NCI-H2196 (cell line): Measurements from ENCODE around the gene CDKAL1.
"Not testable (repeated sequence)": the region's sequence is repeated elsewhere in the genome, so short reads cannot be mapped to it uniquely, and the experiment has no call there.

Experiments used
- DNase-seq: peaks from one replicate; lab custom pipeline; 2025; ENCODE audit not compliant: unreplicated experiment; lab: John Stamatoyannopoulos, UW

The CDKAL1 gene

DNA sequence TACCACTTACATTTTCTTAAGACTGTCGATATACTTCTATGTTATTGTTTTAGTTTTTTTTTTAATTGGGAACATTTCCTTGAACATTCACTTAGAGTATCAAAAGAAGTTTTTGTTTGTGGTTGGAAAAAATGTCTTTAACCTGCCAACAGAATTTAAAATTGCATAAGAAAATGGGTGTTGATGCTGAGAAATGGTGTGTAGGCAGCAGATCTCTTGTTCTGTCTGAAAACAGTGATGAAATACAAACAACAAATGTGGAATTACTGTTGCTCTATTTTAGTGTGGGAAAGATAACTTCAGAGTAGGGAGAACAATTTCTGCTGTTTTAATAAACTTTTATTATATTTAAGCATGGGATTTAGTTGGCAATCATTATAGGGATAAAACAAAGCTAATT lies 293.5 kb downstream of the CDKAL1 start:
- no peak for DNase-seq

DNA sequence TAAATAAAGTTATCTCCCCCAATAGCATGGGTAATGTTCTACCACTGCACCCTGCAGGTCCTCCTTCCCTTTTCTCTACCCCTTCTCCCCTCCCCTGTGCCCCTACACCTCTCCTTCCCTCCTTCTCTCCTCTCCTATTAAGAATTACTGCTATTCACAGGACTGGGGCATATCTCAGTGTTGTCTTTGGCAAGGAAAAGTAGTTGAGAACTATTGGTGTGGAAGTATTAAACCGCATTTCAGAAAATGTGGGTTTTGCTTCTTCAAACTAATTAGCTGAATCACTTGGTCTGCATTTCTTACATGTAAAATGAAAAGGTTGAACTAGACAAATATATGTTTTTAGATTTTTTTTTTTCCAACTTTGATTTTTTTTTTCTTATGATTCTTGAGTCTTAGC lies 296.3 kb downstream of the CDKAL1 start:
- no peak for DNase-seq

DNA sequence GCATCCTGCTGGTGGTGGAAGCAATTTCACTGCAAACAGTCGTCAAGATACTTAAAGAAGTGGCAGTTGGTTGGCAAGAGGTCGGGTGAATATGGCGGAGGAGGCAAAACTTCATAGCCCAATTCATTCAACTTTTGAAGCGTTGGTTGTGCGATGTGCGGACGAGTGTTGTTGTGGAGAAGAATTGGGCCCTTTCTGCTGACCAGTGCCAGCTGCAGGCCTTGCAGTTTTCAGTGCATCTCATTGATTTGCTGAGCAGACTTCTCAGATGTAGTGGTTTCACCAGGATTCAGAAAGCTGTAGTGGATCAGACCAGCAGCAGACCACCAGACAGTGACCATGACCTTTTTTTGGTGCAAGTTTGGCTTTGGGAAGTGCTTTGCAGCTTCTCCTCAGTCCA lies 297.0 kb downstream of the CDKAL1 start:
- DNase-seq, result not testable (repeated sequence)

DNA sequence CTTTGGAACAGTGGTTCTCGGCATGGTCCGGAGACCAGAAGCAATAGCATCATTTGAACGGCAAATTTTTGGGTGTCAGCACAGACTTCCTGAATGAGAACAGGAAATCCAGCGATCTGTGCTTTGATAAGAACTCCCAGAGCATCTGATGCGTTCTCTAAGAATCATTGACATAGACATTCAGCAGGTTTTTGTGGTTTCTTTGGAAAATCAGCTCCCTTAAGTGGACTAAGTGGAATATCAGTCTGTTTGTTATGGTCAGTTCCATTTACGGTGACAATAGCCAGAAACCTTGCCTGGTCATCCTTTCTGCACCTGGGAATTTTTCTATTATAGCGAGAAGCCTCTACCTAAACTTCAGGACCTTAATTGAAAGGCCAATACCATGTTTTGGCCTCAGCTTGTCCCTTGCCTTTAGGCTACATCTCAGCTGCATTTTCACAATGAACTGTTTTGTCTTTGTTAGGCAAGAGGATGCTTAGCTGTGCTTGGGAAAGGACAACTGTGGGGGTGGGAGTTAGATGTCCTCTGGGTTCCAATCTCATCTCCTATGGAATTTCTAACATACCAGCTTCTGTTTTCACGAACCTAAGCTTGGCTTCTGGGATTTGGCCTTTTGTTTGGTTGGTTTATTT lies 299.7 kb downstream of the CDKAL1 start:
- no peak for DNase-seq

DNA sequence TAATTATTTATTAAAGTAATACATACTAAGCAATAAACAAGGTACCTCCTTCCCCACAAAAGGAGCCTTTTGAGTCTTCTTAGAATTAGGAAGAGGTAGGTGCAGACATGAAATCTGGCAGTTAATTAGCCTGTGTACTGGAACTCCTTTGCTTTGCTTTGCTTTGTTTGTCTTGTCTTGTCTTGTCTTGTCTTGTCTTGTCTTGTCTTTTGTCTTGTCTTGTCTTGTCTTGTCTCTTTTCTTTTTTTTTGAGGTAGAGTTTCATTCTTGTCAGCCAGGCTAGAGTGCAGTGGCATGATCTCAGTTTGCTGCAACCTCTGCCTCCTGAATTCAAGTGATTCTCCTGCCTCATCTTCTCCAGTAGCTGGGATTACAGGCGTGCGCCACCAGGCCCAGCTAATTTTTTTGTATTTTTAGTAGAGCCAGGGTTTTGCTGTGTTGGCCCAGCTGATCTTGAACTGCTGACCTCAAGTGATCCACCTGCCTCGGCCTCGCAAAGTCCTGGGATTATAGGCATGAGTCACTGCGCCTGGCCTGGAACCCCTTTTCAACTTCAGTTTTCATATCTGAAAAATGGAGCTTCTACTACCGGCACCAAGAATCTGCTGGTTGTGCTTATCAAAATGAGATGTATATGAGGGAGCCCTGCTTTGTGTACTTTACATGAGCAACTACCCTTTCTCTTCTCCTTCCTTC lies 301.2 kb downstream of the CDKAL1 start:
- no peak for DNase-seq

DNA sequence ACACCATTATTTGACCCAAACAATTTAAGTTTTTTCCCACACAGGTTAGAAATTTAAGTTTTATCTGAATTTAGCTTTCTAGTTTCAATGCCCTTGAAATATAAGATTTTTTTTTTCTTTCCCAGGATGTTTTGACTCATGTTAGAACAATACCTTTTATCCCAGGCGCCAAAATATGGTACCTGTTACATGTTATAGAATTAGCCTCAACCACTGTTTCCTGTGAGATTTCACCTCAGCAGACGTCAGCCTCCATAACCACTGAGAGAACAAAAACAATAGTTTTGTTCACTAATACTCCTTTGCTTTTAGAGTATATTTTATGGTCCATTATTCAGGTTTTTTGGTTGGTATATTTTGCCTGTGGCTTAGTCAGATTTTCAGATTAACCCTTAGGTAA lies 302.9 kb downstream of the CDKAL1 start:
- DNase-seq, result no peak

DNA sequence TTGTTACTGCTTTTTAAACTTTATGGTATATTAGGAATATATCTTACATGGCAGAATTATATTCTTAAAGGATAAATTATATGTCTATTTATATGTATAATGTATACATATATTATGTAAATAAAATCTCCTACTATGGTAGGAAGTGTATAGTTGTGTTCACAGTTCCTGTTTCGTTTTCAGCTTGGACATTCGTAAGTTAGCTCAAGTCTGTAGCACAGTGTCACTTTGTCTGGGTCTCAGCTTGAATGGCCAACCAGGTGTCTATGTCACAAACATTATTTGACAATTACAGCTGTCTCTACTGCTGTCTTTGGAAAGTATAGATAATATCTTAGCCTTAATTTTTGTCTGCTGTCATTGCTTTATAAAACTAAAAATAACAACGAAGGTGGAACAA lies 303.9 kb downstream of the CDKAL1 start:
- DNase-seq, result no peak

DNA sequence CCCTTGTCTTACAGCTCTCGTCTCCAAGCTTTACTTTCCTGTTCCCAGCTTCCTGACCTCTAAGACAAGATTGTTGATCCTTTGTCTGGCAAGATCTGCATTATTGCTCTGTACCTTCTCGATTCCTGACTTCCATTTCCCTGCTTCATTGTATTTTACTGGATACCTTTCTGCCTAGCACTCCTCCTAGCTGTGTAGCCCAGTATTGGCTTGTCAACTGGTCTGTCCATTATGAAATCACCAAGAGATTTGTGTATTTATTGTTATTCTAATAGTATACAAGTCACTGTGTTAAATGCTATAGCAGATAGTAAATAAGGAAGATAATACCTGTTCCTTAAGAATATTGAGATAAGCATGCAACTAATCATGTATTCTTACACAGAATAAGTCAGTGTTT lies 305.4 kb downstream of the CDKAL1 start:
- DNase-seq, result no peak

DNA sequence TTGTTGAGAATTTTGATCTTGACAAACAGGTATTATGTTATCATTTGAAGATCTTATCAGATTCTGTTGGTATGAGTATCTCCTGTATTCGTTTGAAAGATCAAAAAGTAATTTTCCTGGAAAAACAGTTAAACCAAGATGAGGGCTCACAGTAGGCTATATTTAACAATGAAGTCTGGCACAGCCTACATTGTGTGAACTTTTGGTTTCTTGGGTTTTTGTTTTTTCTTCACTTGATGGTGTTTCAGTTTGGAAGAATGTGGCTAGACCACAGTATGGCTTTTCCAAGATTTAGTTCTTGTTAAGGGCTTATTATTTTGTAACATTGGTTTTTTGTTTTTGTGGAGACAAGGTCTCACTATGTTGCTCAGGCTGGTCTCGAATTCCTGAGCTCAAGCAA lies 306.4 kb downstream of the CDKAL1 start:
- no peak for DNase-seq

DNA sequence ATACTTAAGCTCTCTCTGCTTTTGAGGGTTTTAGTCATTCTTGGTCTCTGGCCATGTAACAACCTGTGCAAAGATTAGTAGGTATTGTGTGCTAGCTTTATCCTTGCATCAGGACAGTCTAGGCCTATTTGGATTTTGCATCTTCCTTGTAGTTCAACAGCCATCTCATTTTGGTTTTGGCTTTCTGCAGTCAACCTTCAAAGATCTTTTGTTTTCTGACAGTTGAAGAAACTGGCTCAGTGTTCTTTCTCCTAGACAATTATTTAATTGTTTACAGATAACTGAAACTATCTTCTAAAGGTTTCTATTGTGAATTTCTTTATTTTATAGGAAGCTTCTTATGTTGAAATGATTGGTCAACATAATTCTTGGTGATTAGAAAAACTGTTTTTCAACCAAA lies 307.5 kb downstream of the CDKAL1 start:
- no peak for DNase-seq

DNA sequence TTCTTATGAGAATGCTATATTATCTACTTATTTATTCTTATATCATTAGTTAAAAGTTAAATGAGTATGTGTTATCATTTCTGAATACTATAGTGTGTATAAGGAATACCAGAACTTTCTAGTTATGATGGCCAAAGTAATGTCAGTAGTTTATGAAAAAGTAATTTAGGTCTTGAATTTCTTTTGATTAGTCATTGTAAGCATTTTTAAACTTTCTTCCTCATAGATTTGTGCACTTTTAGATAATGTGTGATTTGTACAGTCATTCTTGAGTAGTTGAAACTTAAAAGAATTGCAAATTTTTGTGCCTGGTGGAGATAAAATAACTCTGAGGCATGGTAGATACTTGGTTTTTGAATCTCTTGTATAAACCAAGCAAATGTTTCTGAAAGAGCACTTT lies 311.3 kb downstream of the CDKAL1 start:
- DNase-seq, result no peak

DNA sequence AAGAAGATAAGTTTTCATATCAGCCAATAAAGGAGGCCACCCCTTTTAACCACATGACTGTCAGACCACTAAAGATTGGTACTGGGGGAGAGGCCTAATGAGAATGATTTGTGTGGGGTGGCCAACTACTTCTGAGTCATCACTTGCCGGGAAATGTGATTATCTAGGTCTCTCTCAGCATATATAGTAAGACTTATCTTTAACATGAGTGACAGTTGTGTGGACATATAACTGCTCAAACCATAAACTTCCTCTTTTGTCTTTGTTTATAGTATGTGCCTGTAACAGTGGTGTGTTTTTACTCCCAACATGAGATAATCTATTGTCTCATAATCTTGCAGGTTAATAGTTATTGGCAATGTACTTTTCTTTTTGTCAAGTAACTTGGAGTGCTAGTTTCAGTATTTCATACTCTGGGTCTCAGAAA lies 312.4 kb downstream of the CDKAL1 start:
- no peak for DNase-seq

DNA sequence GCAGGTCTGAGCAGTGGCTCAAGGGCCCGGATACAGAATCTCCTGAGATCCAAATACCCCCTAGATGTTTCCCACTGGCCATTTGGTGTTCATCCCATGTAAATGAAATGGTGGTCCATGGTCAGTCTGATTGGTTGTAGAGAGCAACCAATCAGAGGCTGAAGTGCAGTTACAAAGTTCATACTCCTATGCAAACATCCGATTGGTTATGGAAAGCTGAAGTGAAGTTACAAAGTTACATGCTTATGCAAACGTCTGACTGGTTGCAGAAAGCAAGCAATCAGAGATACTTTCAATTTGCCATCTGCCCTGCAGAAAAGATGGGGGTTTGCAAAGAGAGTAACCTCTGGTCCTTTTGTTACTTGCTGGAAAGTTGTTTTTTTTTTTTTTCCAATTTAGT lies 313.6 kb downstream of the CDKAL1 start:
- DNase-seq, result no peak

DNA sequence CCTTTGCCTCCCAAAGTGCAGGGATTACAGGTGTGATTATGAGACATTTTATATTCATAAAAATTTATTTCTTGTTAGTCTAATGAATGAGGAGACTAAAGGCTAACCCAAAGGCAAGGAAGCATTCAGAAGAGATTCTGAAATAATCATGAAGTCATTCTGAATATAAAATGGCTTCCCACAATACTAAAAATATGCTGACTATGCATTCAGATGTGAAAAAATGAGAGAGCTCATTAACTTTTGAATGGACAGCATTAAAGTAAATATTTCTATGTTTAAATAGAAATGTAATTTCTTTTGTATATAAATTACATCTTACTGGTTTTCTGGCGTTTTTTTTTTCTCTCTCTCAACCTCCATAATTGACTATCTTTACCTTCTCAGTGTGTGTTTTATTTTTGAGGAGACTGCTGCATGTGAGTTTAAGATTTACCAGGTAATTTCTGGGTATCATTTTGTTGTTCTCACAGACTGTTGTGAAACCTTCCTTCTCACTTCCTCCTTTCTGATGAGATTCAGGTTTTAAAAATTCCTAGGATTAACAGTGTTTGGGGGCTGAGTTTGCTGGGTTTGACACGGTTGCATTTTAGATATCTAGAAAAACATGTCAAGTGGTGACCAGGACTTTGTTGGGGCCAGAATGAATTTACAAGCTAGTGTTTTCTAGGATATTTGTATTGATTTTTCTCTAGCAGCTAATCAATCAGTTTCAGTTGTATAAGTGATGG lies 316.6 kb downstream of the CDKAL1 start:
- no peak for DNase-seq

DNA sequence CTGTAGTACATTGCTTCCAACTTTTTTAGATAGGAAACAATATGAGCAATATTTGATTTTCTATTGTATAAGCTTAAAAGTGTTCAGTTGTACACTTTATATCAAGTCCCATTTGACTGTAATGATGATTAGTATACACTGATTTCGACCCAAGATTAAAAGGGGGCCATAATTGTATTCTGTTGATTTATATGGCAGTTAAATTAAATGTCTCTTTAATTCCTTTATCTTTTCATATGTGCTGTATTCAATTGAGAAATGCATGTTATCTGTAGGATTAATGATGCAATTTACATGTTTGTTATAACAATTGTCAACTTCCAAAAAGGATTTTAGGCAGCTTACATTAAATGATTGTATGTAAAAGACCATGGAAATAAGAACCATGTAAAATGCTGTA lies 317.5 kb downstream of the CDKAL1 start:
- DNase-seq, result no peak

DNA sequence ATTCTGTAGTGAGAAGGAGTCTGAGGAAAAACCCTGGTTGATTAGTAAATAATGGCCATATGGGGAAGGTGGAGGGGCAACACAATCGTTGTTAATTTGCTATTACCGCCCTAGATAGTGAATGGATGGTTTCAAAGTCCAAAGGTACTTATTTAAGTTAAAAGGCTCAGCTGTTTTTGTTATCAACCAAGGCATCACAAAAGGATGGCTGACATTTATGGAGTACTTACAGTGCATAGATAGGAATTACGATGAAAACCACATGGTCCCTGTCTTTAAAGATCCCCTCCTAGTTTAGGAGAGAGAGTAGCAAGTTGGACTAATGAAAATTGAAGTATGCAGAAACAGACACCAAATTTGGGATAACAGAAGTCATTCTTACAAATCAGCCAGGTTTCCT lies 319.6 kb downstream of the CDKAL1 start:
- DNase-seq, result no peak

DNA sequence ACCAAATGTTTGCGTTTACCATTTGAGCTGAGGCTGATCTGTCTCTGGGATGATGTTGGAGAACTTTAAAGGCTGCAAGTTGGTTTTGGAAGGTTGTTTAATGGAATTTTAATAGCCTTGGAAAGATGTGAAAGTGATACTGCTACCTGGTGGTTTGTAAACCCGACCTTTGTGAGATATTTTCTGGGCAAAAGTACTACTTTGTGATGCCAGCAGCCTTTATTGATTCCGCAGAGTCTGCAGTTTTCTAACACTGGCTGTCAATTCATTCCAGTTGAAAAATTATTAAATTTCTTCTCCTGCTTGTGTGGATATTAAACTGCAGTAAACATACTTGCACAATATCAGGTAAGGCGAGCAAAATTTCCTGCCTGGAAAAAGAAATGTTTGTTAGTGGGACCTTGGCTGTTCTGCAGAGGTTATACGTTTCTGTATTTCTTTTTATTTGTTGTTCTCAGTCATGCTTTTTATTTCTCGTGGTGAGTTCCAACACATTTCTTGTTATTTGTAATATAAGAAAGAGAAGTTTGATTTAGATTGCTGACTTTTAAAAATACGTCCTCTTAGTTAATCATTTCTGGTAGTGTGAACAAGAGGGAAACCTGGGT lies 322.5 kb downstream of the CDKAL1 start:
- DNase-seq, result no peak

DNA sequence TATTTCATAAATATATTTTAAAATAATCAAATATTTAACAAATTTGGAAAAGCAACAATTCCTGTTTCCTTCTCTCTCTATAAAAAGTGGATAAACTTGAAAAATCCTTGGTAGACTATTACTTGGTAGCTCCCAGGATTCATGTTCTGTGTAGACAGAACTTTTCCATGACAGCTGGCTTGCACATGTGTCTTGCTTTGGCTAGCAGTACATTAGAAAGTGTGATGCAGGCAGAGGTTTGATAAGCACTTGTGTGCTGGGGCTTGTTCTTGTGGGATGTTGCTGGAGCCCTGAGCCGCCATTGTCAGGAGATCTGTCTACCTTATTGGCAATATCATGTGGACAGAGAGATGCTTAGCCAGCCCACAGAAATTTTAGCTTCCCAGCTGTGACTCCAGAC lies 327.2 kb downstream of the CDKAL1 start:
- no peak for DNase-seq

DNA sequence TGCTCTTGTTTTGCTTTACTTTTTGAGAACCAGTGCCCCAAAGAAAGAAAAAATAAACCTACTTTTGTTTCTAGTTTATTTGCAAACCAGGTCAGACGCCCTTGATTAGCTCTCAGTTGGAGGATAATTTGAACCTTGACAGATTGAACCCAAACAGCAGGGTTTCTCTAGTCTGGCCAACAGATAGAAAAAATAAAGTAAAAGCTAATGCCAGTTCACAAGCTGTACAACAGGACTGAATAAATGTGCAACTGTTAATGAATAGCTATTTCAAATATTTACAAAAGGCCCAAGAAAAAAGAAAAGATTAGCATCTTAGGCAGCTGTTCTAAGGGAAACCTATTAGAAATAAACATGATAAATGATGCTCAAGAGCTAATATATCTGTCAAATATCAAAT lies 331.8 kb downstream of the CDKAL1 start:
- DNase-seq, result no peak

DNA sequence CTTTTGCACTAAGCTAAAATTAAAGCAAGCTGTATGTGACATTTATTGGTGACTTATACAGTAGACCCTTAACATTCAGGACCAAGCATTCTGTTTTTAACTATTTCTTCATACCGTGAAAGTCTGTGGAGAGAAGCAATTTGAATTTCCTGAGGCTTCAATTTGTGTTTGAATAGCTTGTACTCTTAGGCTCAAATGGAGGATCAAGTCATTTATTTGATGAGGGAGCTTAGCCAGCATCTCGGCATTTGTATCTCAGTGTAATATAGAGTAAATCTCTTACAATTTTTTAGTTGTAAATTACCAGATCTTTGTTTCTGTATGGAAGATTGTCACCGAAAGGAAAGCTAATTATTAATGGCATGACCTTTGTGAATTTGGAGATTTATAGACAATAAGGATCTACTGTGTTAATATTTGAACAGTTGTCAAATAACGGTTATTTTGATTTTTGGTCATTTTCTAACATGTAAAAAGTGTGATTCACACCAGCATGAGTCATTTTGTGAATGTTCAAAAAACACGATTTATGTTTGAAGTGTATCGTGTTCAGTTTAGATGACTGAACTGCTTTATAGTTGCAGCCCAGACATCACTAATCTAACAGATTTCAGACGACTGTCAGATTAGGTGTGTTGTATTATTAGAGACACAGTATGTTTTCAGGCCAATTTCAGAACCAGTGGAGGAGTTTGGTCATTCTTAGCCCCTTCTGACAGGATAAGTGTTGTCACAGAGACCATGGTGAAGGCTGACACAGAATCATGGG lies 332.9 kb downstream of the CDKAL1 start:
- no peak for DNase-seq

DNA sequence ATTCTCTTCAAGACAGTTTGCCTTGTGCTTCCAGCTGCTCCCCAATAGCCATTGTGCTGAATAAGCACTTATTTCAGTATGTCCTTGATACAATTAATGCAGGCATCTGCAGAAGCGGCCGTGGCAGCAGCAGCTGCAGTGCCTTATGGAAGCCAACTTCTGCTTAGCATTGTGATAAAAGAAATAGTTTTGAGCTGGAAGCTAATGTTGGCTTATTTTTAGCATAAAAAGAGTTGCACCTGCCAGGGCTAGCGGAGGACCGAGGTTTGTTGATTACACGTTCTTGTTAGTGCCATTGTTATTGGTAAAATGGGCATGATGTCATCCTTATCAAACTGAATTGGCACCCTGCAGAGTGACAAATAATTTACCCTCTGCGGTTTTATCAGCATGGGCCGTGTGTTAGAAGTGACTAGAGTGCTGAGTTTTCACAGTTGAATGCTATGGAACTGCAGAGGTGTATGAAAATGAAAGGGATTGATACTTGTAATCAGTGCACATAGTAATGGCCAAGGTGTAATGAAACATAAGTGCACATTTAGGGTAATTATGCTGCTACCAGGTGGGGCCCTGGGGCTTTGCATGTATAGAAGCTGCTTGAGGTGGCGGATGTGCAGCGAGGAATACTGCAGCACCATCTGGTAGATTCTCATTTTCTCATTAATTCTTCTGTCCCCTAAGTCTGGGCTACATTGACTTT lies 334.3 kb downstream of the CDKAL1 start:
- no peak for DNase-seq
